Keratinocyte (primary cell): ENCODE data around the gene CSNK1D. TPM values are rescaled to one million over a fixed set of nuclear protein-coding genes. Genes with fewer than 3 reads are reported as not detected.

ENCODE experiments used
- DNase-seq: peaks from one replicate; pipeline ENCODE4 v3.0.0-alpha.2; 2011; ENCODE audit warnings: low read depth, missing footprints, low spot score
- FAIRE-seq: peaks from 2 replicates; lab custom pipeline; 2011; peaks lifted over from hg19 to GRCh38; lab: Jason Lieb, UNC
- H2AFZ ChIP-seq: 2 replicates; pipeline ENCODE4 v1.6.0; 2012; ENCODE audit warnings: low read length, control low read depth, inconsistent platforms; ENCODE audit not compliant: control insufficient read depth
- H3K27ac ChIP-seq: 2 replicates; pipeline ENCODE4 v1.5.1; 2011; ENCODE audit warnings: low read length; ENCODE audit not compliant: control insufficient read depth, insufficient read depth
- H3K27me3 ChIP-seq: 3 replicates; pipeline ENCODE4 v1.6.0; 2011; ENCODE audit warnings: low read length; ENCODE audit not compliant: control insufficient read depth, insufficient read depth; ENCODE audit errors: extremely low read depth
- H3K36me3 ChIP-seq, 2 experiments: 2 replicates in 1 of 2; 3 replicates in 1 of 2; pipeline ENCODE4 v1.5.1; 2011; ENCODE audit warnings: low read length in 2 of 2, mild to moderate bottlenecking in 1 of 2; ENCODE audit not compliant: control insufficient read depth in 2 of 2, insufficient read depth in 2 of 2; ENCODE audit errors: extremely low read depth in 1 of 2
- H3K4me1 ChIP-seq: 3 replicates; pipeline ENCODE4 v1.5.1; 2011; ENCODE audit warnings: low read length; ENCODE audit not compliant: control insufficient read depth, insufficient read depth; ENCODE audit errors: extremely low read depth
- H3K4me2 ChIP-seq: 3 replicates; pipeline ENCODE4 v1.6.0; 2011; ENCODE audit warnings: low read depth, low read length; ENCODE audit not compliant: control insufficient read depth, insufficient read depth; ENCODE audit errors: extremely low read depth
- H3K4me3 ChIP-seq, 3 experiments: fragments of 200-600 bp in 1 of 3; sonication (generic) in 1 of 3; 2 replicates in 2 of 3; 3 replicates in 1 of 3; pipeline ENCODE4 v1.5.1; 2011 to 2016; ENCODE audit warnings: low read length in 3 of 3, mild to moderate bottlenecking in 3 of 3, control low read depth in 2 of 3, inconsistent platforms in 1 of 3, low read depth in 1 of 3, mixed read lengths in 1 of 3, mixed run types in 1 of 3, moderate library complexity in 1 of 3; ENCODE audit not compliant: control insufficient read depth in 2 of 3, insufficient read depth in 2 of 3; ENCODE audit errors: extremely low read depth in 1 of 3
- H3K79me2 ChIP-seq: 2 replicates; pipeline ENCODE4 v1.6.0; 2012; ENCODE audit warnings: low read length; ENCODE audit not compliant: control insufficient read depth, insufficient read depth
- H3K9ac ChIP-seq: 3 replicates; pipeline ENCODE4 v1.6.0; 2011; ENCODE audit warnings: low read length; ENCODE audit not compliant: control insufficient read depth, insufficient read depth; ENCODE audit errors: extremely low read depth
- H3K9me1 ChIP-seq: 3 replicates; pipeline ENCODE4 v1.6.0; 2011; ENCODE audit warnings: low read length; ENCODE audit not compliant: control insufficient read depth, insufficient read depth; ENCODE audit errors: extremely low read depth
- H3K9me3 ChIP-seq: 2 replicates; pipeline ENCODE4 v1.5.1; 2012; ENCODE audit warnings: low read depth, low read length; ENCODE audit not compliant: control insufficient read depth
- H4K20me1 ChIP-seq: 3 replicates; pipeline ENCODE4 v1.6.0; 2011; ENCODE audit warnings: low read length; ENCODE audit not compliant: control insufficient read depth, insufficient read depth; ENCODE audit errors: extremely low read depth
- CTCF ChIP-seq, 3 experiments: IDR thresholded peaks in 1 of 3; conservative IDR thresholded peaks in 1 of 3; optimal IDR thresholded peaks in 1 of 3; 2 replicates in 2 of 3; 3 replicates in 1 of 3; pipeline versions ENCODE3 to v1.5.1; 2011; ENCODE audit warnings: low read length in 3 of 3, mild to moderate bottlenecking in 3 of 3, moderate library complexity in 2 of 3, control low read depth in 1 of 3, inconsistent platforms in 1 of 3; ENCODE audit not compliant: insufficient read depth in 2 of 3; ENCODE audit errors: extremely low read depth in 1 of 3
- EZH2 ChIP-seq: IDR thresholded peaks from one replicate; pipeline ENCODE4 v1.6.1; 2012; ENCODE audit warnings: inconsistent platforms, mild to moderate bottlenecking, low read length, moderate library complexity
- dilution Hi-C: fragments of 300-500 bp; cut with MboI; formaldehyde crosslinking; loops from one replicate; pipeline ENCODE4 v1.7.0; 2020; ENCODE audit warnings: low sequenced_read_pairs; ENCODE audit not compliant: extremely low pct_ligation_motif_present
- polyA plus RNA-seq, 5 experiments: library from polyadenylated mRNA; depleted of rRNA in 3 of 5; stranded (reverse) in 3 of 5; stranded (forward) in 1 of 5; unstranded in 1 of 5; fragments of >200 nt; gene quantifications; 1 replicate in 1 of 5; 2 replicates in 3 of 5; 3 replicates in 1 of 5; pipeline versions ENCODE4 v1.2.1 to v1.2.3, GENCODE V29; 2011 to 2012; ENCODE audit warnings: missing spikeins in 2 of 5, low read depth in 1 of 5, low replicate concordance in 1 of 5

CSNK1D gene
- polyA plus RNA-seq, 1 donor (not counting 4 experiments of a cell fraction or from before 2014, with no cell fraction given) = 86.0 TPM

GRCh38 chr17:82311971-82312370 is 38.5 kb upstream of the CSNK1D start:
- no peaks in the 10 kb centered on the region for H4K20me1 ChIP-seq
- DNase-seq = no peak
- H3K36me3 ChIP-seq = no peaks in the 10 kb centered on the region
- dilution Hi-C loops = no loop called here
- no peak overlapping the region for H3K27ac ChIP-seq
- no peaks in the 10 kb centered on the region for H3K9me3 ChIP-seq
- H3K9me1 ChIP-seq = no peaks in the 10 kb centered on the region
- no peak overlapping the region for H3K9ac ChIP-seq
- H3K4me3 ChIP-seq = no peak overlapping the region
- no peaks in the 10 kb centered on the region for H3K79me2 ChIP-seq
- no peak overlapping the region for H2AFZ ChIP-seq
- no peak overlapping the region for H3K4me2 ChIP-seq
- no peak for FAIRE-seq
- no peak for TF ChIP-seq EZH2
- TF ChIP-seq CTCF (optimal IDR thresholded peaks at IDR 0.05 in 1 of 3, IDR thresholded peaks at IDR 0.05 in 1 of 3, conservative IDR thresholded peaks at IDR 0.05 in 1 of 3; ENCODE audit: extremely low read depth in 1 of 3, insufficient read depth in 2 of 3, low read length in 3 of 3) = no peak
- H3K4me1 ChIP-seq = no peaks in the 10 kb centered on the region
- H3K27me3 ChIP-seq = peaks cover 67% of the 10 kb centered on the region

GRCh38 chr17:82310877-82311276 is 37.4 kb upstream of the CSNK1D start:
- dilution Hi-C loops = no loop called here

More at GRCh38 chr17:82310877-82311276, 37.4 kb upstream of the CSNK1D start:
- no peaks in the 10 kb centered on the region for H3K36me3 ChIP-seq
- no peaks in the 10 kb centered on the region for H3K9me3 ChIP-seq
- H3K27ac ChIP-seq = no peak overlapping the region
- no peaks in the 10 kb centered on the region for H4K20me1 ChIP-seq
- no peak overlapping the region for H3K4me2 ChIP-seq
- no peak for DNase-seq
- H3K9ac ChIP-seq = no peak overlapping the region
- TF ChIP-seq CTCF (optimal IDR thresholded peaks at IDR 0.05 in 1 of 3, IDR thresholded peaks at IDR 0.05 in 1 of 3, conservative IDR thresholded peaks at IDR 0.05 in 1 of 3; ENCODE audit: extremely low read depth in 1 of 3, insufficient read depth in 2 of 3, low read length in 3 of 3) (no peak), EZH2 (no peak)
- no peaks in the 10 kb centered on the region for H3K4me1 ChIP-seq
- H2AFZ ChIP-seq = no peak overlapping the region
- no peaks in the 10 kb centered on the region for H3K79me2 ChIP-seq
- H3K27me3 ChIP-seq = peaks cover 56% of the 10 kb centered on the region
- no peaks in the 10 kb centered on the region for H3K9me1 ChIP-seq
- FAIRE-seq = no peak
- no peak overlapping the region for H3K4me3 ChIP-seq
